ENCODE measurements around the gene USP19.

DNA sequence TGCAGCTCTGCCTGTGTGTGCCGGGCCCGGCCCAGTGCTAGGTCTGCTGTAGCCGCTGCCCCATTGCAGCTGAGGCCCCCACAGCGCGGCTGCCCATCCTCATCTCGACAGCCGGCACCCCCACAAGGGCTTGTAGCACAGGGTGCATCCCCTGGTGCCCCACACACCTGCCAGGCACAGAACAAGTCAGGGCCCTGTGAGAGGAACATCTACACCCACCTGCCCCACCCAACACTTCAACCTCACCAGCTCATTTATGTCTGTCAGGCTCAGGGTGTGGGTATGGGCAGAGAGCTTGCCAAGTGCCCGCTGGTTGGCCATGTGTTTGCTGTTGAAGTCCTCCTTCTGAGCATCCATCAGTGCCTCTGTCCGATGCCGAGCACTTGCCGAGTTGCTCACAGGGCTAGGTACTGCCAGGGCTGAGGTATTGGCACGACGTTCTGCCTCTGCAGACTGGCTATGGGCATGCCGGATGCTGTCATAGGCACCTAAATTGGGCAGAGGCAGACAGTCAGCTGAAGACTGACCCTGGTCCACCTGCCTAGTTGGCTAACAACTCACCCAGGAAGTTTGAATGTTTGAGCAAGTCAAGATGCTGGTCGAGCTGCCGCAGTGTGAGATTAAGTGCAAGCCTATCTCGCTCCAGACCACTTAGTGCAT lies 2.4 kb upstream of the USP19 start:
- TF ChIP-seq POLR2AphosphoS5 (IDR thresholded peaks at IDR 0.05) = no peak
- TF ChIP-seq, protein P1, sequence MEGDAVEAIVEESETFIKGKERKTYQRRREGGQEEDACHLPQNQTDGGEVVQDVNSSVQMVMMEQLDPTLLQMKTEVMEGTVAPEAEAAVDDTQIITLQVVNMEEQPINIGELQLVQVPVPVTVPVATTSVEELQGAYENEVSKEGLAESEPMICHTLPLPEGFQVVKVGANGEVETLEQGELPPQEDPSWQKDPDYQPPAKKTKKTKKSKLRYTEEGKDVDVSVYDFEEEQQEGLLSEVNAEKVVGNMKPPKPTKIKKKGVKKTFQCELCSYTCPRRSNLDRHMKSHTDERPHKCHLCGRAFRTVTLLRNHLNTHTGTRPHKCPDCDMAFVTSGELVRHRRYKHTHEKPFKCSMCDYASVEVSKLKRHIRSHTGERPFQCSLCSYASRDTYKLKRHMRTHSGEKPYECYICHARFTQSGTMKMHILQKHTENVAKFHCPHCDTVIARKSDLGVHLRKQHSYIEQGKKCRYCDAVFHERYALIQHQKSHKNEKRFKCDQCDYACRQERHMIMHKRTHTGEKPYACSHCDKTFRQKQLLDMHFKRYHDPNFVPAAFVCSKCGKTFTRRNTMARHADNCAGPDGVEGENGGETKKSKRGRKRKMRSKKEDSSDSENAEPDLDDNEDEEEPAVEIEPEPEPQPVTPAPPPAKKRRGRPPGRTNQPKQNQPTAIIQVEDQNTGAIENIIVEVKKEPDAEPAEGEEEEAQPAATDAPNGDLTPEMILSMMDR (IDR thresholded peaks at IDR 0.05) = no peak
- no peak for TF ChIP-seq POLR2A (IDR thresholded peaks at IDR 0.05)
- no peak for TF ChIP-seq EP300 (IDR thresholded peaks at IDR 0.05)

Data from sigmoid colon (tissue), 4 donors.